GM15510 (cell line): Measurements from ENCODE around the gene UBAP1L.

Experiments used
- POLR2A ChIP-seq: IDR thresholded peaks from 3 replicates; pipeline ENCODE4 v1.6.1; 2011; ENCODE audit warnings: borderline replicate concordance; ENCODE audit not compliant: insufficient read length; ENCODE audit errors: extremely low read depth

The UBAP1L gene

DNA sequence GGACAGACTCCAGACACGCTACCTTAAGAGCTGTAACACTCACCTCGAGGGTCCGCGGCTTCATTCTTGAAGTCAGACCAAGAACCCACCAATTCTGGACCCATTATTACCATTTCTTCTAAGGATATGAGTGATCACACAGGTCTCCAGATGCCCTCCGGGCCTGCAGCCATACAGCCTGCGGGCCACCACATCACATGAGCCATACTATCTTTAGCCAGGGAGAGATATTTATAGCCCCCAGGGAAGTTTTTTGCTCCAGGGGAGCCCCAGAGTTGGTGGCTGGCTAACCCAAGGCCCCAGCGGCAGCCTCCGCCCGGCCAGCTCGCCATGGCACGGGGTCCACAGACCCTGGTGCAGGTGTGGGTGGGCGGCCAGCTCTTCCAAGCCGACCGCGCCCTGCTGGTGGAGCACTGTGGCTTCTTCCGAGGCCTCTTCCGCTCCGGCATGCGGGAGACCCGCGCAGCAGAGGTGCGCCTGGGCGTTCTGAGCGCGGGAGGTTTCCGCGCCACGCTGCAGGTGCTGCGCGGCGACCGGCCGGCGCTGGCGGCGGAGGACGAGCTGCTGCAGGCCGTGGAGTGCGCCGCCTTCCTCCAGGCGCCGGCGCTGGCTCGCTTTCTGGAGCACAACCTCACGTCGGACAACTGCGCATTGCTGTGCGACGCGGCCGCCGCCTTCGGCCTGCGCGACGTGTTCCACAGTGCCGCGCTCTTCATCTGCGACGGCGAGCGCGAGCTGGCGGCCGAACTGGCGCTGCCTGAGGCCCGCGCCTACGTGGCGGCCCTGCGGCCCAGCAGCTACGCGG is 38.3 kb downstream of the UBAP1L start, which contains the start of gene KBTBD13:
TSS of gene KBTBD13 (plus strand) at position 261 of the 805 bp plus-strand sequence. CDS start at position 331, 70 bp downstream.
- TF ChIP-seq POLR2A = no peak

DNA sequence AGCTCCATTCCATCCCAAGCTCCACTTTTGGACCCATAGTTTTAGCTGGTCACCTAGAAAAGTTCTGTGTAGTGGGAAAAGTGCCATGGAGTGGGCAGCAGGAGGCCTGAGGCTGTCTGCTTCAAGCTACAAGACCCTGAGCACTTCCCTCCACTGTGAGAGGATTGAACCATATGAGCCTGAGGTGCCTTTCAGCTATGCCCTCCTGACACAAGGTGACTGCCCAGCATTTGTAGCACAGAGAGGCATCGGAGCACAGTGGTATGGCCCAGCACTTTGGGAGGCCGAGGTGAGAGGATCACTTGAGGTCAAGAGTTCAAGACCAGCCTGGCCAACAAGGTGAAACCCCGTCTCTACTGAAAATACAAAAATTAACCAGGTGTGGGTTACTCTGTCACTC is 42.4 kb downstream of the UBAP1L start:
- TF ChIP-seq POLR2A = no peak

GRCh38 chr15:65072027-65072426 is 43.0 kb downstream of the UBAP1L start:
- TF ChIP-seq POLR2A = no peak

GRCh38 chr15:65071381-65071811 is 43.6 kb downstream of the UBAP1L start:
- TF ChIP-seq POLR2A = no peak

DNA sequence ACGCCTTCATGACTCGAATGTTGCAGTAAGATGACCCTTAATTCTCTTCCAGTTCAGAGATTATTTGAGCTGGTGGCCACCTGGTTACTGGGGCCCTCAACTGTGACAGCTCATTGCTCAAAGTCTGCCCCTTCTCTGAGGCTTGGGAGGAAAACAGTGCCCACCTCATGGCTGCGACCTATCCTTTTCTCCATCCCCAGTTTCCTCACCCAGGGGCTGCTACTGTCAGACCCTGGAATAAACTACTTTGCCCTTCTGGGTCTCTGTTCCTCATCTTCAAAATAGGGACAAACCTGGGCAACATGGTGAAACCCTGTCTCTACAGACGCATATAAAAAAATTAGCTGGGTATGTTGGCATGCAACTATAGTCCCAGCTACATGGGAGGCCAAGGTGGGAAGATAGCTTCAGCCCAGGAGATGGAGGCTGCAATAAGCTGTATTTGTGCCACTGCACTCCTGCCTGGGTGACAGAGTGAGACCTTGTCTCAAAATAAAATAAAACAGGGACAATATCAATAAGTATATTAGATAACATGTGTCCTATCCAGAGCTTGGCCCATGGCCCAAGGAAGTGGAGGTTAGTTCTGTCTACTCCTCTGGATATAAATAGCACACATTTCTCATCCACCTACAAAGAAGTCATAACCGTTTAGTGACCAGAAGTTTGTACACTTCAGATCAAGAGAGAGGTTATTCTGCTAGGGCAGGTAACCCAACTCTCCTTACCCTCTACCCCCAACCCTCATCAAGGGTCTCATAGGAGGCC is 45.0 kb downstream of the UBAP1L start:
- TF ChIP-seq POLR2A = no peak

DNA sequence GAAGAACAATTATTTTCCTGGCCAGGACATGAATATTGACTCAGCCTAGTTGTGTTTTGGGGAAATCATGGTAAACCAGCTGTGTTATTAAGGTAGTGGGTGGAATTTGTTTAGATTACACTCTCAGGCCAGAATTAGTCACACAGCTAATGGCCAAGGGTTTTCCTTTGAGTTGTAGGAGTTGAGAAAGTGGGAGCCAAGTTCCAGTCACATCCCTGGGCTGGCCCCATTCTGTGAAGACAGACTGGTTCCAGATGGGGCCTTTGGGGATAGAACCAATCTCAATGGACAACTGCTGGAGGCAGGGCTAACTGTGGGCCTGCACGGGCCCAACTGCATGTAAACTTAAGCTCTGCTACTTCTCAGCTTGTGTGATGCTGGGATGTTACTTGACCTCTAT is 45.8 kb downstream of the UBAP1L start:
- no peak for TF ChIP-seq POLR2A

GRCh38 chr15:65068403-65068788 is 46.6 kb downstream of the UBAP1L start:
- TF ChIP-seq POLR2A = no peak

- TF ChIP-seq POLR2A = no peak
Observed at GRCh38 chr15:65067645-65068402, 47.2 kb downstream of the UBAP1L start, which contains the start of gene RASL12. RASL12 (minus strand) TSS chr15:65067991; CDS start chr15:65067835, 156 bp downstream.

GRCh38 chr15:65067317-65067644 is 47.7 kb downstream of the UBAP1L start:
- no peak for TF ChIP-seq POLR2A

GRCh38 chr15:65066635-65067316 is 48.2 kb downstream of the UBAP1L start:
- TF ChIP-seq POLR2A = no peak

- no peak for TF ChIP-seq POLR2A
Observed at GRCh38 chr15:65066001-65066634, 48.9 kb downstream of the UBAP1L start.

DNA sequence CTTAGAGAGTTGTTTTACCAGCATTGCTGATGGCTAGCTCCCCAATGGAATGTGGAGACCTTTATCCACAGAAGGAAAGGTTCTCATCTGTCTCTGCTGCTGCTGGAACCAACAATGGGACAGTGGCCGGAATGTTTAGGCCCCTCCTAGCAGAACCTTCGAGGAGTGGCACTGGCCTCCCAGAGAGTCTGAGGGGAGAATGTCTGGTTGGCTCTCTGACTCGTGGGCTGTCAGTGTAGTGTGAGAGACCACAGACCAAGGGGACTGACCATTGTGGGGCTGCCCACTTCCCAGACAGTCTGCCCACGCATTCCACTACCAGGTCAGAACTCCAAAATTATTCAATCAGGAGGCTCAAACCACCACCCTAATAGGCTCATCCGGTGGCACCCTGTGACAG is 52.3 kb downstream of the UBAP1L start:
- TF ChIP-seq POLR2A = no peak

GRCh38 chr15:65062061-65062460 is 52.9 kb downstream of the UBAP1L start:
- TF ChIP-seq POLR2A = no peak
